ENCODE results near the gene ADAMTS7. TPM values are rescaled to one million over a fixed set of nuclear protein-coding genes. Genes with fewer than 3 reads are reported as not detected.
"Not testable (repeated sequence)": the region's sequence is repeated elsewhere in the genome, so short reads cannot be mapped to it uniquely, and the experiment has no call there.

The ADAMTS7 gene
- total RNA-seq, 1 experiment from 2014 or later: 12.0 TPM

DNA sequence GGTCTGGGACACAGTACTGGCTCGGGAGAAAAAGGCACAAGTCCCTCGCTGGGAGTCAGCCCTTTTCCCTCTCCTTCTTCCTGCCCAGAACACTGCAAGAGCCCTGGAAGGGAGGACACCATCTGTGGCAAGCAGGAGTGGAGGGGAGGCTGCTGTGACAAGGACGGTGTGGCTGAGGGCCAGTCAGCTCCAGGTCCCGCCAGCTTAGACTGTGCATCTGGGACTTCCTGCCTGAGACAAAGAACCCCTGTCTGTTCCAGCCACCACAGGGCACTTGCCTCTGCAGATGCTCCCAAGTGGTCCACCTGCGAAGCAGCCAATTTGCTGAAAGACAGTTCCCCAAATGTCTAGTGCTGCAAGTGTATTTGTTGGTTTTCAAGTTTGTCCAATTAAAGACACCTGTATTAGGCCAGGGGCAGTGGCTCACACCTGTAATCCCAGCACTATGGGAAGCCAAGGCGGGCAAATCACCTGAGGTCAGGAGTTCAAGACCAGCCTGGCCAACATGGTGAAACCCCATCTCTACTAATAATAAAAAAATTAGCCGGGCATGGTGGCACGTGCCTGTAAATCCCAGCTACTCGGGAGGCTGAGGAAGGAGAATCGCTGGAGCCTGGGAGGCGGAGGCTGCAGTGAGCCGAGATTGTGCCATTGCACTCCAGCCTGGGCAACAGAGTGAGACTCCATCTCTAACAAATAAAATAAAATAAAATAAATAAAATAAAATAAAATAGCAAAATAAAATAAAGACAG lies 41.6 kb downstream of the ADAMTS7 start:
- RAD21 ChIA-PET (ENCODE audit: low non-redundant PET in 1 of 2, low total read pairs in 2 of 2, uncharacterized antibody in 2 of 2, unreplicated experiment in 2 of 2); H3K9me2 ChIP-seq (ENCODE audit: insufficient read depth); H3K27ac ChIP-seq (ENCODE audit: low read depth, low read length); H3K4me1 ChIP-seq (ENCODE audit: control insufficient read depth in 1 of 2, insufficient read depth in 2 of 2, low read length in 2 of 2); DNase-seq (ENCODE audit: low read depth, low spot score); H3K27me3 ChIP-seq (ENCODE audit: insufficient read depth, low read length); H4K20me1 ChIP-seq (ENCODE audit: insufficient read depth); POLR2A ChIA-PET; H3K36me3 ChIP-seq (ENCODE audit: control insufficient read depth in 1 of 2, insufficient read depth in 2 of 2, low read length in 2 of 2); H3K4me2 ChIP-seq (ENCODE audit: low read length); ATAC-seq; H3K9me3 ChIP-seq (ENCODE audit: control insufficient read depth in 1 of 2, insufficient read depth in 1 of 2, low read depth in 1 of 2, low read length in 2 of 2); H3K79me2 ChIP-seq (ENCODE audit: insufficient read depth, low read length); BruUV-seq (replicated peaks); intact Hi-C loops (cut with micrococcal nuclease); H3K9ac ChIP-seq (ENCODE audit: low read length); H3K4me3 ChIP-seq (replicated peaks in 1 of 2; ENCODE audit: low read depth in 1 of 2, low read length in 2 of 2); CTCF ChIA-PET; H2AFZ ChIP-seq (ENCODE audit: low read depth, low read length, poor library complexity, severe bottlenecking): not testable (repeated sequence)

DNA sequence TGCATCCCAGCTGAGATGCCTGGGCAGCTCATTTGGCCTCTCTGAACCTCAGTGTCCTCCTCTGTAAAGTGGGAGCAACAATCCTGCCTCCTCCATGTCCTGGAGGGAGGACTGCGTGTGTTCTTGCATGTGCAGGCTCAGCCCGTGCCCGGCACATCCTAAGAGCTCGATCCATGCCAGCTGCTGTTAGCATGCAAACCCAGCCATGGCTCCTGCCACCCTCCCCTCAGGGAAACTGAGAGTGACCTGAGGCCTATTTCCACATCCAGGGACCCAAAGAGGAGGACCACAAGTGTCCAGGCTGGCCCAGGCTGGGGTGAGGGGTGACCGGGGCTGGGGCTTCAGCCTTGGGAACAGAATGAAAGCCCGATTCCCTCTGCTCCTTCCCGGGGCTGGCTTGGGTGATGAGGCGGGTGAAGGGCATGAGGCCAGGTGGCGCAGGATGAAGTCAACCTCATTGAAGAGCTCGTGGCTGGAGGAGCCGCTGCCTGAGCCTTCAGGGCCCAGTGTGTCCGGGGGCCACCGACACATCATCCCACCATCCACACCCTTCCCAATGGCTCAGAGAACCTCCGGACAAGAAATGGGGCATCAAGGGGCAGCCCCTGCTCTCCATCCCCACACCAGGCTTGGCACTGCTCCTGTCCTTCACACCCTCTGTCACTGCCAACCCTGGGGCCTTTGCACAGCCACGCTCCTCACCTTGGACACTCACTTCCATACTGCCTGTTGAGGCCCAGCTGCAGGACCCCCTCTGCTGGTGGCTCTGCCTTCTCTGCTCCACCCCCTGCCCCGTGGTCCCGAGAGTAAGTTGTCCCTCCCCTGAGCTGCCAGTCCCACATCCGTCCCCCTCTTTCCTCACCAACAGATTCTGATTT lies 42.5 kb downstream of the ADAMTS7 start:
- Histone ChIP-seq H3K4me1 (ENCODE audit: control insufficient read depth in 1 of 2, insufficient read depth in 2 of 2, low read length in 2 of 2) (no peaks in the 10 kb centered on the region), H3K36me3 (ENCODE audit: control insufficient read depth in 1 of 2, insufficient read depth in 2 of 2, low read length in 2 of 2) (no peaks in the 10 kb centered on the region), H3K9me2 (ENCODE audit: insufficient read depth) (no peaks in the 10 kb centered on the region), H3K4me3 (replicated peaks in 1 of 2; ENCODE audit: low read depth in 1 of 2, low read length in 2 of 2) (no peak overlapping the region), H3K79me2 (ENCODE audit: insufficient read depth, low read length) (no peaks in the 10 kb centered on the region), H3K9ac (ENCODE audit: low read length) (no peak overlapping the region), H3K27me3 (ENCODE audit: insufficient read depth, low read length) (no peaks in the 10 kb centered on the region), H3K27ac (ENCODE audit: low read depth, low read length) (no peak overlapping the region), H2AFZ (ENCODE audit: low read depth, low read length, poor library complexity, severe bottlenecking) (no peak overlapping the region), H4K20me1 (ENCODE audit: insufficient read depth) (no peaks in the 10 kb centered on the region), H3K9me3 (ENCODE audit: control insufficient read depth in 1 of 2, insufficient read depth in 1 of 2, low read depth in 1 of 2, low read length in 2 of 2) (no peaks in the 10 kb centered on the region), H3K4me2 (ENCODE audit: low read length) (no peak overlapping the region)
- intact Hi-C loops (cut with micrococcal nuclease): no loop called here
- ChIA-PET CTCF (no interaction called here), POLR2A (no interaction called here), RAD21 (ENCODE audit: low non-redundant PET in 1 of 2, low total read pairs in 2 of 2, uncharacterized antibody in 2 of 2, unreplicated experiment in 2 of 2) (no interaction called here)
- no TSS peak for BruUV-seq (replicated peaks)
- ATAC-seq: no peak
- DNase-seq (ENCODE audit: low read depth, low spot score): no peak
- TF ChIP-seq CBX3 (IDR thresholded peaks at IDR 0.05; ENCODE audit: low read depth) (no peak), EZH2phosphoT487 (IDR thresholded peaks at IDR 0.05; ENCODE audit: borderline replicate concordance) (no peak), POLR2AphosphoS5 (IDR thresholded peaks at IDR 0.05; ENCODE audit: low read depth, low read length) (no peak), CEBPB (IDR thresholded peaks at IDR 0.05; ENCODE audit: low read depth) (no peak), YY1 (IDR thresholded peaks at IDR 0.05; ENCODE audit: extremely low read depth, insufficient replicate concordance, low read depth, low read length) (no peak)
- TF ChIP-seq, protein P1, sequence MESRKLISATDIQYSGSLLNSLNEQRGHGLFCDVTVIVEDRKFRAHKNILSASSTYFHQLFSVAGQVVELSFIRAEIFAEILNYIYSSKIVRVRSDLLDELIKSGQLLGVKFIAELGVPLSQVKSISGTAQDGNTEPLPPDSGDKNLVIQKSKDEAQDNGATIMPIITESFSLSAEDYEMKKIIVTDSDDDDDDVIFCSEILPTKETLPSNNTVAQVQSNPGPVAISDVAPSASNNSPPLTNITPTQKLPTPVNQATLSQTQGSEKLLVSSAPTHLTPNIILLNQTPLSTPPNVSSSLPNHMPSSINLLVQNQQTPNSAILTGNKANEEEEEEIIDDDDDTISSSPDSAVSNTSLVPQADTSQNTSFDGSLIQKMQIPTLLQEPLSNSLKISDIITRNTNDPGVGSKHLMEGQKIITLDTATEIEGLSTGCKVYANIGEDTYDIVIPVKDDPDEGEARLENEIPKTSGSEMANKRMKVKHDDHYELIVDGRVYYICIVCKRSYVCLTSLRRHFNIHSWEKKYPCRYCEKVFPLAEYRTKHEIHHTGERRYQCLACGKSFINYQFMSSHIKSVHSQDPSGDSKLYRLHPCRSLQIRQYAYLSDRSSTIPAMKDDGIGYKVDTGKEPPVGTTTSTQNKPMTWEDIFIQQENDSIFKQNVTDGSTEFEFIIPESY (IDR thresholded peaks at IDR 0.05; ENCODE audit: extremely low read depth, insufficient replicate concordance, low read length): no peak

Data from HCT116 (cell line).